CD4-positive, alpha-beta T cell (primary cell): ENCODE data around the gene PARD3B. TPM values are rescaled to one million over a fixed set of nuclear protein-coding genes. Genes with fewer than 3 reads are reported as not detected.

Experiments used
- ATAC-seq: fragments of 200-7000 bp; cut with Tn5 transposase; one replicate; pipeline ENCODE4 v1.10.0; 2022; ENCODE audit warnings: mild to moderate bottlenecking; ENCODE audit not compliant: poor library complexity
- CTCF ChIA-PET: fragments of 350-600 bp; sonication (Branson Sonifier 250); formaldehyde crosslinking; loops from one replicate; lab custom pipeline; 2021; ENCODE audit warnings: antibody characterized with exemption, inconsistent platforms; lab: Charles Lee
- POLR2A ChIA-PET: fragments of 350-600 bp; sonication (Branson Sonifier 250); formaldehyde crosslinking; loops from one replicate; lab custom pipeline; 2021; ENCODE audit warnings: antibody characterized with exemption, inconsistent platforms; lab: Charles Lee
- DNase-seq, 14 experiments: peaks; one replicate each; pipeline ENCODE4 v3.0.0-alpha.2; 2013 to 2020; ENCODE audit warnings: mixed read lengths in 2 of 14
- H3K27ac ChIP-seq, 2 donors: one replicate each; pipeline versions ENCODE4 v1.5.1 to v1.7.0; 2013; ENCODE audit warnings: low read length in 2 of 2, low read depth in 1 of 2, mild to moderate bottlenecking in 1 of 2
- H3K27me3 ChIP-seq, 2 experiments: 1 replicate in 1 of 2; 2 replicates in 1 of 2; pipeline versions ENCODE4 v1.6.1 to v1.7.0; 2013; ENCODE audit warnings: low read length in 2 of 2, control low read depth in 1 of 2, mild to moderate bottlenecking in 1 of 2, moderate library complexity in 1 of 2; ENCODE audit not compliant: insufficient read depth in 2 of 2, control insufficient read depth in 1 of 2
- H3K36me3 ChIP-seq: one replicate; pipeline ENCODE4 v1.6.1; 2013; ENCODE audit warnings: low read length, control low read depth; ENCODE audit not compliant: insufficient read depth
- H3K4me1 ChIP-seq: one replicate; pipeline ENCODE4 v1.6.1; 2013; ENCODE audit warnings: low read length, control low read depth; ENCODE audit not compliant: insufficient read depth
- H3K4me3 ChIP-seq: one replicate; pipeline ENCODE4 v1.5.1; 2013; ENCODE audit warnings: mild to moderate bottlenecking, low read length, moderate library complexity
- H3K9me3 ChIP-seq, 2 experiments: 1 replicate in 1 of 2; 2 replicates in 1 of 2; pipeline versions ENCODE4 v1.6.1 to v1.7.0; 2013; ENCODE audit warnings: low read length in 2 of 2, mild to moderate bottlenecking in 2 of 2, control low read depth in 1 of 2, moderate library complexity in 1 of 2; ENCODE audit not compliant: control insufficient read depth in 1 of 2, insufficient read depth in 1 of 2
- H3K27ac Mint-ChIP-seq: one replicate; pipeline ENCODE4 v1.8.0; 2020; ENCODE audit warnings: mixed read lengths
- H3K27me3 Mint-ChIP-seq: one replicate; pipeline ENCODE4 v1.8.0; 2021; ENCODE audit warnings: mixed read lengths
- H3K36me3 Mint-ChIP-seq: one replicate; pipeline ENCODE4 v1.8.0; 2021; ENCODE audit warnings: low read depth, mixed read lengths
- H3K4me1 Mint-ChIP-seq: one replicate; pipeline ENCODE4 v1.8.0; 2021; ENCODE audit warnings: low read depth, mixed read lengths
- H3K4me3 Mint-ChIP-seq: one replicate; pipeline ENCODE4 v1.8.0; 2020; ENCODE audit warnings: mild to moderate bottlenecking, mixed read lengths
- H3K9me3 Mint-ChIP-seq: one replicate; pipeline ENCODE4 v1.8.0; 2020; ENCODE audit warnings: mixed read lengths
- CTCF ChIP-seq: fragments of 200-600 bp; IDR thresholded peaks from one replicate; pipeline ENCODE4 v1.8.0; 2022; ENCODE audit warnings: antibody characterized with exemption, mild to moderate bottlenecking
- intact Hi-C, 2 experiments: fragments of 100-400 bp; cut with DNase I in 1 of 2; cut with micrococcal nuclease in 1 of 2; formaldehyde crosslinking; loops; one replicate each; pipeline versions ENCODE4 v1.15.1 to v1.9.0; 2023 to 2025; cut with DNase I, micrococcal nuclease
- total RNA-seq, 174 experiments: library from RNA in 2 of 174; stranded (reverse) in 2 of 174; gene quantifications; one replicate each; pipeline ENCODE4 v1.2.3 and lab custom pipeline; 2021 to 2026

PARD3B gene
- total RNA-seq, 2 experiments from 2014 or later: 0.87 to 1.9 TPM

- H3K4me1 Mint-ChIP-seq: no peaks in the 10 kb centered on the region
- intact Hi-C loops: no loop called here
- Histone ChIP-seq H3K27ac (no peak overlapping the region), H3K9me3 (no peaks in the 10 kb centered on the region), H3K4me3 (no peak overlapping the region), H3K27me3 (no peaks in the 10 kb centered on the region), H3K36me3 (no peaks in the 10 kb centered on the region), H3K4me1 (no peaks in the 10 kb centered on the region)
- peaks cover 4% of the 10 kb centered on the region for H3K27me3 Mint-ChIP-seq
- ATAC-seq (no peak), DNase-seq (no peak)
- no peak for TF ChIP-seq CTCF
- ChIA-PET POLR2A (no interaction called here), CTCF (no interaction called here)
- no peak overlapping the region for H3K4me3 Mint-ChIP-seq
- H3K36me3 Mint-ChIP-seq: no peaks in the 10 kb centered on the region
- H3K27ac Mint-ChIP-seq: no peak overlapping the region
- no peaks in the 10 kb centered on the region for H3K9me3 Mint-ChIP-seq
These were observed 176.9 kb downstream of the PARD3B start for GRCh38 chr2:204722207-204722606.

- TF ChIP-seq CTCF: no peak
- ChIA-PET CTCF (no interaction called here), POLR2A (no interaction called here)
- Histone ChIP-seq H3K4me1 (no peaks in the 10 kb centered on the region), H3K9me3 (no peaks in the 10 kb centered on the region), H3K27me3 (no peaks in the 10 kb centered on the region), H3K27ac (no peak overlapping the region), H3K4me3 (no peak overlapping the region), H3K36me3 (no peaks in the 10 kb centered on the region)
- no peak overlapping the region for H3K27ac Mint-ChIP-seq
- no peaks in the 10 kb centered on the region for H3K36me3 Mint-ChIP-seq
- DNase-seq (no peak), ATAC-seq (no peak)
- intact Hi-C loops: no loop called here
- no peaks in the 10 kb centered on the region for H3K4me1 Mint-ChIP-seq
- H3K27me3 Mint-ChIP-seq: peaks cover 4% of the 10 kb centered on the region
- H3K4me3 Mint-ChIP-seq: no peak overlapping the region
- H3K9me3 Mint-ChIP-seq: no peaks in the 10 kb centered on the region
These were observed 177.4 kb downstream of the PARD3B start for GRCh38 chr2:204722691-204723090.

- POLR2A ChIA-PET: no interaction called here
- intact Hi-C loops: no loop called here
These were observed 180.6 kb downstream of the PARD3B start for GRCh38 chr2:204725693-204726360.

More at GRCh38 chr2:204725693-204726360, 180.6 kb downstream of the PARD3B start:
- Mint-ChIP-seq H3K27me3 (peaks cover 4% of the 10 kb centered on the region), H3K4me1 (no peaks in the 10 kb centered on the region), H3K27ac (no peak overlapping the region), H3K36me3 (no peaks in the 10 kb centered on the region), H3K4me3 (no peak overlapping the region), H3K9me3 (no peaks in the 10 kb centered on the region)
- ATAC-seq: no peak
- no peaks in the 10 kb centered on the region for H3K27me3 ChIP-seq
- DNase-seq: no peak
- no peak for TF ChIP-seq CTCF
- H3K4me1 ChIP-seq: no peaks in the 10 kb centered on the region
- H3K9me3 ChIP-seq: no peaks in the 10 kb centered on the region
- CTCF ChIA-PET: interaction anchor here (0.5 kb wide), 1 partner anchor 506 kb away, joined by 4 read pairs; no protein-coding TSS in a partner anchor
- H3K4me3 ChIP-seq: no peak overlapping the region
- no peak overlapping the region for H3K27ac ChIP-seq
- no peaks in the 10 kb centered on the region for H3K36me3 ChIP-seq
